Endometrial microvascular endothelial cells (primary cell): ENCODE measurements around the gene TMEM219. TPM values are rescaled to one million over a fixed set of nuclear protein-coding genes. Genes with fewer than 3 reads are reported as not detected.
"Not testable (repeated sequence)": the region's sequence is repeated elsewhere in the genome, so short reads cannot be mapped to it uniquely, and the experiment has no call there.

ENCODE experiments used
- in situ Hi-C: cut with HindIII; loops from 2 replicates; pipeline ENCODE4 v1.10.0; 2017; ENCODE audit warnings: low sequenced_read_pairs, low pct_unique_long_range_greater_than_20kb; ENCODE audit errors: inconsistent ontology term
- total RNA-seq: library from RNA; depleted of rRNA; stranded (reverse); fragments of >200 nt; gene quantifications from one replicate; pipeline ENCODE4 v1.2.3, GENCODE V29; 2015; ENCODE audit errors: inconsistent ontology term

TMEM219 gene
- total RNA-seq, 1 donor from 2014 or later: 150 TPM

GRCh38 chr16:29947897-29948296 is 14.0 kb upstream of the TMEM219 start:
- in situ Hi-C loops: no loop called here

GRCh38 chr16:29950806-29951461 is 10.9 kb upstream of the TMEM219 start:
- in situ Hi-C loops: no loop called here

GRCh38 chr16:29951625-29952365 is 10.1 kb upstream of the TMEM219 start:
- in situ Hi-C loops: no loop called here

GRCh38 chr16:29958756-29959155 is 3.1 kb upstream of the TMEM219 start:
- in situ Hi-C loops: no loop called here

GRCh38 chr16:29959293-29959692 is 2.6 kb upstream of the TMEM219 start:
- in situ Hi-C loops: no loop called here

GRCh38 chr16:29959821-29960220 is 2.1 kb upstream of the TMEM219 start:
- in situ Hi-C loops: not testable (repeated sequence)

- in situ Hi-C loops: no loop called here
These were observed 776 bp upstream of the TMEM219 start for GRCh38 chr16:29961127-29961478.

- in situ Hi-C loops: no loop called here
These were observed 590 bp downstream of the TMEM219 start for GRCh38 chr16:29962344-29962994.

GRCh38 chr16:29963021-29963743 is 1.3 kb downstream of the TMEM219 start:
- in situ Hi-C loops: no loop called here

GRCh38 chr16:29968205-29968604 is 6.3 kb downstream of the TMEM219 start:
- in situ Hi-C loops: no loop called here

GRCh38 chr16:29971304-29971703 is 9.4 kb downstream of the TMEM219 start:
- in situ Hi-C loops: no loop called here

GRCh38 chr16:29972500-29972899 is 10.6 kb downstream of the TMEM219 start:
- in situ Hi-C loops: no loop called here

GRCh38 chr16:29972992-29973383 is 11.1 kb downstream of the TMEM219 start:
- in situ Hi-C loops: no loop called here

GRCh38 chr16:29973384-29974246 is 11.7 kb downstream of the TMEM219 start, which contains the start of gene TAOK2:
TAOK2 (plus strand) TSS chr16:29973868; CDS start chr16:29977773, 3,905 bp downstream.
- in situ Hi-C loops: no loop called here

GRCh38 chr16:29974291-29975133 is 12.6 kb downstream of the TMEM219 start:
- in situ Hi-C loops: no loop called here

GRCh38 chr16:29975134-29975538 is 13.3 kb downstream of the TMEM219 start:
- in situ Hi-C loops: no loop called here

GRCh38 chr16:29975811-29976511 is 14.1 kb downstream of the TMEM219 start:
- in situ Hi-C loops: no loop called here
